GF-D8 (cell line): ENCODE results near the gene FRMPD3.

Experiments
- DNase-seq: peaks from one replicate; lab custom pipeline; 2025; lab: John Stamatoyannopoulos, UW

Gene FRMPD3

GRCh38 chrX:107480272-107480671, 30.8 kb downstream of the FRMPD3 start:
- DNase-seq, result no peak

- DNase-seq, result no peak
These were observed 32.6 kb downstream of the FRMPD3 start for GRCh38 chrX:107482046-107482445.

GRCh38 chrX:107484002-107484726, 34.7 kb downstream of the FRMPD3 start:
- no peak for DNase-seq

GRCh38 chrX:107485013-107485412, 35.6 kb downstream of the FRMPD3 start:
- no peak for DNase-seq

- DNase-seq, result no peak
These were observed 43.7 kb downstream of the FRMPD3 start for GRCh38 chrX:107493141-107493540.

- no peak for DNase-seq
These were observed 47.3 kb downstream of the FRMPD3 start for GRCh38 chrX:107496786-107497185.
